Endothelial cell of umbilical vein (primary cell): ENCODE measurements around the gene GOLGA6L1.
"Not testable (repeated sequence)": the region's sequence is repeated elsewhere in the genome, so short reads cannot be mapped to it uniquely, and the experiment has no call there.

ENCODE experiments used
- EZH2 ChIP-seq: IDR thresholded peaks from 2 replicates; pipeline ENCODE4 v1.6.1; 2012; ENCODE audit warnings: borderline replicate concordance, low read depth, mild to moderate bottlenecking, moderate library complexity, low read length, inconsistent platforms; ENCODE audit not compliant: severe bottlenecking
- JUN ChIP-seq: IDR thresholded peaks from 2 replicates; pipeline ENCODE4 v1.6.1; 2011; ENCODE audit warnings: borderline replicate concordance, low read depth; ENCODE audit not compliant: insufficient read length, insufficient read depth
- MYC ChIP-seq: IDR thresholded peaks from one replicate; pipeline ENCODE4 v1.6.1; 2011; ENCODE audit warnings: mild to moderate bottlenecking, low read depth, low read length
- POLR2A ChIP-seq: IDR thresholded peaks from 2 replicates; pipeline ENCODE4 v1.6.1; 2012; ENCODE audit warnings: low read depth, mild to moderate bottlenecking, control low read depth, low read length
- POLR2AphosphoS5 ChIP-seq: IDR thresholded peaks from 2 replicates; pipeline ENCODE4 v1.6.1; 2012; ENCODE audit warnings: low read depth, mild to moderate bottlenecking, control low read depth, low read length, moderate library complexity; ENCODE audit not compliant: insufficient read depth
- TF ChIP-seq, protein P1 (sequence below), 2 donors: IDR thresholded peaks; 1 replicate in 1 of 2; 2 replicates in 1 of 2; pipeline ENCODE4 v1.5.1; 2011; ENCODE audit warnings: low read length in 2 of 2, mild to moderate bottlenecking in 2 of 2, moderate library complexity in 2 of 2, control low read depth in 1 of 2, inconsistent platforms in 1 of 2, low read depth in 1 of 2; ENCODE audit not compliant: insufficient read depth in 1 of 2; ENCODE audit errors: extremely low read depth in 1 of 2
- TF ChIP-seq, protein P2 (sequence below): IDR thresholded peaks from 2 replicates; pipeline ENCODE4 v1.6.1; 2011; ENCODE audit not compliant: insufficient read depth, insufficient read length

DNA sequence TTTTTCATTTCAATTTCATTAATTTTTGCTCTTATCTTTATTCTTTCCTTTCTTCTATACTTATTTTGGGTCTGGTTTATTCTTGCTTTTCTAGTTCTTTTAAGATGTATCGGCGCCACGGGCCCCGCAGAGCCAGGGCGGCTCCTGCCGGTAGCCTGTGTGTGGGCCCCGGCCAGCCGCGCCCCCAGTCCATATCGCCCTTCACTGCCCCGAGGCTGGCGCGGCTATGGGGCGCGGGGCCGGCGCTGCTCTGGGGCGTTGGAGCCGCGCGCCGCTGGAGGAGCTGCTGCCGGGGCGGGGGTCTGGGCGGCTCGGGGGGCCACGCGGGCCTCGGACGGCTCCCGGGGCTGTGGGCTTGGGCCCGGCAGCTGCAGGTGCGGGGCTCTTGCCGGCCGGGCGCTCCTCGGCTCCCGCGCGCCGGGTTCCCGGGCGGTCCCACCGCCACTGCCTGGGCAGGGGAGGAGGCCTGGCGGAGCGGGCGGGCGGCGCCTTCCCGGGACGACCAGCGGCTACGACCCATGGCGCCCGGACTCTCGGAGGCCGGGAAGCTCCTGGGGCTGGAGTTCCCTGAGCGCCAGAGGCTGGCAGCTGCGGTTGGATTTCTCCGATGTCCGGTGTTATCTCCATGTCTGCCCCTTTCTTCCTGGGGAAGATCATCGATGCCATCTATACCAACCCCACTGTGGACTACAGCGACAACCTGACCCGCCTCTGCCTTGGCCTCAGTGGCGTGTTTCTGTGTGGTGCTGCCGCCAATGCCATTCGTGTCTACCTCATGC is 43.3 kb upstream of the GOLGA6L1 start:
- TF ChIP-seq, protein P1, sequence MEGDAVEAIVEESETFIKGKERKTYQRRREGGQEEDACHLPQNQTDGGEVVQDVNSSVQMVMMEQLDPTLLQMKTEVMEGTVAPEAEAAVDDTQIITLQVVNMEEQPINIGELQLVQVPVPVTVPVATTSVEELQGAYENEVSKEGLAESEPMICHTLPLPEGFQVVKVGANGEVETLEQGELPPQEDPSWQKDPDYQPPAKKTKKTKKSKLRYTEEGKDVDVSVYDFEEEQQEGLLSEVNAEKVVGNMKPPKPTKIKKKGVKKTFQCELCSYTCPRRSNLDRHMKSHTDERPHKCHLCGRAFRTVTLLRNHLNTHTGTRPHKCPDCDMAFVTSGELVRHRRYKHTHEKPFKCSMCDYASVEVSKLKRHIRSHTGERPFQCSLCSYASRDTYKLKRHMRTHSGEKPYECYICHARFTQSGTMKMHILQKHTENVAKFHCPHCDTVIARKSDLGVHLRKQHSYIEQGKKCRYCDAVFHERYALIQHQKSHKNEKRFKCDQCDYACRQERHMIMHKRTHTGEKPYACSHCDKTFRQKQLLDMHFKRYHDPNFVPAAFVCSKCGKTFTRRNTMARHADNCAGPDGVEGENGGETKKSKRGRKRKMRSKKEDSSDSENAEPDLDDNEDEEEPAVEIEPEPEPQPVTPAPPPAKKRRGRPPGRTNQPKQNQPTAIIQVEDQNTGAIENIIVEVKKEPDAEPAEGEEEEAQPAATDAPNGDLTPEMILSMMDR (IDR thresholded peaks at IDR 0.05; ENCODE audit: extremely low read depth in 1 of 2, insufficient read depth in 1 of 2, low read depth in 1 of 2, low read length in 2 of 2) = not testable (repeated sequence)
- not testable (repeated sequence) for TF ChIP-seq POLR2AphosphoS5, MYC, POLR2A, EZH2, JUN
- TF ChIP-seq, protein P2, sequence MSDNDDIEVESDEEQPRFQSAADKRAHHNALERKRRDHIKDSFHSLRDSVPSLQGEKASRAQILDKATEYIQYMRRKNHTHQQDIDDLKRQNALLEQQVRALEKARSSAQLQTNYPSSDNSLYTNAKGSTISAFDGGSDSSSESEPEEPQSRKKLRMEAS = not testable (repeated sequence)
